CMK (cell line): Measurements from ENCODE around the gene SPATA2L.
A peak's percentile ranks its signal among the peaks of the same experiment; 100 is the strongest.

Source experiments
- DNase-seq: peaks from one replicate; pipeline ENCODE4 v3.0.0-alpha.2; 2010; ENCODE audit warnings: low read depth

The SPATA2L gene

GRCh38 chr16:89727406-89728120 lies 26.1 kb upstream of the SPATA2L start:
- DNase-seq = no peak

- DNase-seq = no peak
These were observed 22.1 kb upstream of the SPATA2L start for GRCh38 chr16:89723279-89724250.

- peak; percentile 67 for DNase-seq
These were observed 21.1 kb upstream of the SPATA2L start for GRCh38 chr16:89722392-89723278.

GRCh38 chr16:89721546-89722391 lies 20.3 kb upstream of the SPATA2L start:
- DNase-seq = peak; percentile 26

DNA sequence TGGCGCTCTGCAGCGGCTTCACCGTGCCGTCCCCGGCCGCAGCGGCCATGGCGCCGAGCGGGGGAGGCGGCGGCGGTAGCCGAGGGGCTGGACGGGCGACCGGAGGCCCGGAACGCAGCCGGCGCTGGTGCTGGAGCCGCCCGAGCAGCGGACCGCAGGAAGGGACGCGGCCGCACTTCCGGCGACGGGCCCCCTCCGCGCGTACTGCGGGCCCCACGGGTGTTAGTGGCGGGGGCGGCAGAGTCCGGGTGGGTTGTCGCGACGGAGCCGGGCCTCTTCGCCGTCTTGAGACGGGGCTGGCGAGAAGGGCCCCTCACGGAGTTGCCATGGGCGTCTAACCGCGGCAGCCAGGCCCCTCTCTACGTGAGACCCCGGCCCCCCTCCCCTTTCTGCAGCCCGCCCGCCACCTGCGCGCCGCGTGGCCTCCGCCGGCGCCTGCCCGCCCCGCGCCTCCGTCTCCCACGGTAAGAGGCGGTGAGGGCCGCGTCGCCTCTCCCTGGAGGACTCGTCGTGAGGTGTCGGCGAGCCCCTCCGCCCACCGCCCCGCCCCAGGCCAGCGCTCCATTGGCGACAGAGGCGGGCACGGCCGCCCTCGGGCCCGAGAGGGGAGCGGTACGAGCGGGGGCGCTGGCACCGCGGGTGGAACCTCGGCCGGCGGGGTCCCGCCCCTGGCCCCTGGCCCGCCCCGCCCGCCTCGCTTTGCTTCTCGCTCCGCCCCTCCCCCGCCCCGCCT lies 19.5 kb upstream of the SPATA2L start, which contains the start of the genes VPS9D1 and ZNF276:
Gene VPS9D1 (minus strand): TSS at position 86 of the 733 bp plus-strand sequence. CDS start 37 bp downstream, at position 49.
Gene ZNF276 (plus strand): TSS at position 725 of the 733 bp plus-strand sequence. CDS start 104 bp downstream, outside the sequence.
- DNase-seq = no peak

GRCh38 chr16:89720551-89720812 lies 19.0 kb upstream of the SPATA2L start:
- DNase-seq = no peak

DNA sequence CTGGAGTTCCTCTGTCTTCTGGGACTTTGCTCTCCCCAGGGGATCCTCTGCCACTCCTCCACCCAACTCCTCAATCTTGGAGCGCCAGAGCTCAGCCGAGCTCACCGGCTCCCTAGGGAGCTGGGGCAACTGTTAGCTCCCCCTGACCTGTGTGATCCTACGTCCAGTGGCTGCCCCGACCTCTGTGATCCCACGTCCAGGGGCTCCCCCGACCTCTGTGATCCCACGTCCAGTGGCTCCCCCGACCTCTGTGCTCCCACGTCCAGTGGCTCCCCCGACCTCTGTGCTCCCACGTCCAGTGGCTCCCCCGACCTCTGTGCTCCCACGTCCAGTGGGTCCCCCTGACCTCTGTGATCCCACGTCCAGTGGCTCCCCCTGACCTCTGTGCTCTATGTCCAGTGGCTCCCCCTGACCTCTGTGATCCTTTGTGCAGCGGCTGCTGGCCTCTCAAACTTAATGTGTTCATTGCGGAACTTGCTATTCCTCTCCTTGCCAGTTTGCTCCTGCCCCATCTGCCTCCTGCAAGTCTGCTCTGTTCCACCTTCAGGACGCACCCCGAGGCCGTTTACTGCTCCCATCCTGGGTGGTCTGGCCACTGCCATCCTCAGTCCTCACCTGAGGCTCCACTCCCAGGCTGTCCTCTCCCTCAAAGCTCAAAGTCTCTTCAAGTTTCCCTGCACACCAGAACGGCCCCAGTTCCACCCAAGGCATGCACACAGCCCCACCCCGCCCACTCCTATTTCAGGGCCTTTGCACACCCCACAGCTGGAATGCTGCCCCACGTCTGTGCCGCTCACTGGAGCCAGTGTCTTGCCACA lies 16.4 kb upstream of the SPATA2L start:
- no peak for DNase-seq

DNA sequence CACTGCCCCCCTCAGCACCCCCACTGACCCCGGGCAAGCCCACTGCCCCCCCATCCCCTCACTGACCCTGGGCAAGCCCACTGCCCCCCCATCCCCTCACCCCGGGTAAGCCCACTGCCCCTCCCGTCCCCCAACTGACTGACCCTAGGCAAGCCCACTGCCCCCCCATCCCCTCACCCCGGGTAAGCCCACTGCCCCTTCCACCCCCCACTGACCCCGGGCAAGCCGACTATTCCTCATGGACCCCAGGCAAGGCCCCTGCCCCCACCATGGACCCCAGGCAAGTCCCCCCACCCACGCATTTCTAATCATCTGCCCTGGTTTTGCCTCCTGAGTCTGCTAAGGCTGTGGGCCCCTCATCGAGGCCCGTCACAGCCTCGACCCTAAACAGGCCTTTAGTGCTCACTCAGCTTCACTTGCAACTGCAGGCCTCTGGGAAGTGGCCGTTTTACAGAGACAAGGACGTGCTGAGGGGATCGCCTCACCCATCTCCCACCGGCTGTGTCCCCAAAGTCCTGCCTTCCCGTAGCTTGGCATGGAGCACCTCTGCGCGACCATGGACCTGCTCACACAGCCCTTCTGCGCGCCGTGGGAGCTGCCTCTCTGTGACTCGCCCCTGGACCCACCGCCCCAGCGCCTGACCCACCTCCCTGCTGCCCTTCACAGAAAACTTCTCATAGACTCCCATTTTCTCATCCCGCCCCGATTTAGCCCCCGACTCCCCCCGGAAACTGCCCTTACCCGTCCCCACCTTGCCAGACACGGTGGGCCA lies 15.6 kb upstream of the SPATA2L start:
- DNase-seq = no peak

DNA sequence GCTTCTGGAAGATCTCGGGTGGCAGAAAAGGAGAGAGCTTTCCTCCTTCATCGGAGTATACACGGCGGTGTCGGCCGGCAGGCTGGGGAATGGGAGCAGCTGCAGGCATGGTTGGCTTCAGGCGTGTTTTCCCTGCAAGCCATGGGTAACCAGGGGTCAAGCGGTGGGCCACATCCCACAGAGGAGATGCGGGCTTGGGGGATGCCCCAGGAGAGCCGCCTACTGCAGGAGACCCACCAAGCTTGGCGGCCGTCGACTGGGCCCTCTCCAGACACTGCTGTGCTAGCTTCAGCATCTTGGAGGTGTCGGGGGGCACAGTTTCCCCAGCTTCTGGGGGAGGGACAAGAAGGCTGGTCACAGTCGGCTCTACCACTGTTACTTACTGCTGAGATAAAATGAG lies 15.0 kb upstream of the SPATA2L start:
- DNase-seq = no peak

DNA sequence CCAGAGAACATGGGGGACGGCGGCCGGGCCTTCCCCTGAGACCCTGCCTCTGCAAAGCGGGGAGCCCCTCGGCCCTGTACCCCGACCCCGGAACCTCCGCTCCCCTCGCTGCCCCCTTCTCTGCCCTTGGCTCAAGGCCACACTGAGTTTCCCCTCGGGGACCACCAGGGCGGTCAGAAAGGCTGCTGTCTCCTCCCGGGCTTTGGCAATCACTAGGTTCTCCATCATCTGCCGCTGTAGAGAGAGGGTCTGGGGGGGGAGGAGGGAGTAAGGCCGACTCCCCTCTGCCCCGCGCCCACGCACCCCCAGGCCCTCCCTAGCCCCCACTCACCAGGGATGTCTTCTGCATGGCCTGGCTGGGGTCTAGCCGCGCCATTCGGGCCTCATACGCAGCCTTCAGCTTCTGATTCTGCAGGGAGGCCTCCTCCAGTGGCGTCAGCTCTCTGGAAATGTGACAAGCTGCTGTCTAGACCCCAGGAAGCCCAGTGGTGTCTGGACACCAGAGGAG lies 10.8 kb upstream of the SPATA2L start:
- no peak for DNase-seq

- no peak for DNase-seq
These were observed 10.2 kb upstream of the SPATA2L start for GRCh38 chr16:89711601-89712273.

- DNase-seq = no peak
These were observed 9.4 kb upstream of the SPATA2L start for GRCh38 chr16:89710709-89711564.

GRCh38 chr16:89709716-89710432 lies 8.4 kb upstream of the SPATA2L start:
- DNase-seq = no peak

- no peak for DNase-seq
These were observed 7.7 kb upstream of the SPATA2L start for GRCh38 chr16:89709166-89709565.

- no peak for DNase-seq
These were observed 7.0 kb upstream of the SPATA2L start for GRCh38 chr16:89708481-89708931.

GRCh38 chr16:89707695-89708094 lies 6.2 kb upstream of the SPATA2L start:
- no peak for DNase-seq
